Large intestine (tissue), 3 donors: Measurements from ENCODE around the gene CEL. TPM values are rescaled to one million over a fixed set of nuclear protein-coding genes. Genes with fewer than 3 reads are reported as not detected.
"Not testable (repeated sequence)": the region's sequence is repeated elsewhere in the genome, so short reads cannot be mapped to it uniquely, and the experiment has no call there.

Experiments used
- DNase-seq, 2 donors: peaks; one replicate each; pipeline versions ENCODE4 v3.0.0 to v3.0.0-alpha.2; 2013
- H3K27ac ChIP-seq: one replicate; pipeline ENCODE4 v1.5.1; 2013; ENCODE audit warnings: low read length
- H3K27me3 ChIP-seq: 2 replicates; pipeline ENCODE4 v1.6.1; 2013; ENCODE audit warnings: low read length; ENCODE audit not compliant: control insufficient read depth, insufficient read depth
- H3K36me3 ChIP-seq: 2 replicates; pipeline ENCODE4 v1.6.1; 2013; ENCODE audit warnings: low read length; ENCODE audit not compliant: control insufficient read depth, insufficient read depth
- H3K4me1 ChIP-seq: one replicate; pipeline ENCODE4 v1.6.1; 2013; ENCODE audit warnings: low read length; ENCODE audit not compliant: control insufficient read depth, insufficient read depth
- H3K4me3 ChIP-seq: one replicate; pipeline ENCODE4 v1.5.1; 2013; ENCODE audit warnings: low read length
- H3K9me3 ChIP-seq: one replicate; pipeline ENCODE4 v1.6.1; 2013; ENCODE audit warnings: mild to moderate bottlenecking, low read depth, low read length, moderate library complexity; ENCODE audit not compliant: control insufficient read depth
- WGBS: methylation state at CpG from one replicate; pipeline ENCODE4 v1.1.5; 2013; ENCODE audit warnings: low lambda C conversion rate; ENCODE audit not compliant: insufficient coverage; 5-methylcytosine and 5-hydroxymethylcytosine counted together
- polyA plus RNA-seq: library from polyadenylated mRNA; unstranded; fragments of 120-200 nt; gene quantifications from one replicate; pipeline ENCODE4 v1.2.1, GENCODE V29; 2013

The CEL gene
- polyA plus RNA-seq, 1 donor, result 268 TPM

- Histone ChIP-seq H3K4me1 (peaks cover 32% of the 10 kb centered on the region), H3K36me3 (peaks cover 26% of the 10 kb centered on the region)
- DNase-seq, H3K9me3 ChIP-seq, H3K27ac ChIP-seq, H3K4me3 ChIP-seq, H3K27me3 ChIP-seq: not testable (repeated sequence)
- WGBS, result no CpG with 5 or more reads among the region's 8 CpGs
Measured at GRCh38 chr9:133062569-133062968, 788 bp downstream of the CEL start.

- no peaks in the 10 kb centered on the region for H3K27me3 ChIP-seq
- peaks cover 24% of the 10 kb centered on the region for H3K36me3 ChIP-seq
- no peak overlapping the region for H3K4me3 ChIP-seq
- no peak for DNase-seq
- H3K4me1 ChIP-seq, result peaks cover 31% of the 10 kb centered on the region
- no CpG with 5 or more reads among the region's 8 CpGs for WGBS
- no peaks in the 10 kb centered on the region for H3K9me3 ChIP-seq
- H3K27ac ChIP-seq, result no peak overlapping the region
Measured at GRCh38 chr9:133063159-133063499, 1.3 kb downstream of the CEL start.

- no peak for DNase-seq
- Histone ChIP-seq H3K36me3 (peaks cover 23% of the 10 kb centered on the region), H3K4me3 (no peak overlapping the region), H3K27me3 (no peaks in the 10 kb centered on the region), H3K27ac (no peak overlapping the region), H3K4me1 (peaks cover 26% of the 10 kb centered on the region), H3K9me3 (no peaks in the 10 kb centered on the region)
- no CpG with 5 or more reads among the region's 14 CpGs for WGBS
Measured at GRCh38 chr9:133063500-133064231, 1.9 kb downstream of the CEL start.

- H3K27ac ChIP-seq, result no peak overlapping the region
- WGBS, result no CpG with 5 or more reads among the region's 30 CpGs
- H3K36me3 ChIP-seq, result peaks cover 23% of the 10 kb centered on the region
- H3K9me3 ChIP-seq, result no peaks in the 10 kb centered on the region
- no peak overlapping the region for H3K4me3 ChIP-seq
- DNase-seq, result no peak
- no peaks in the 10 kb centered on the region for H3K27me3 ChIP-seq
- peaks cover 21% of the 10 kb centered on the region for H3K4me1 ChIP-seq
Measured at GRCh38 chr9:133064241-133065069, 2.7 kb downstream of the CEL start.

GRCh38 chr9:133065070-133065388, 3.2 kb downstream of the CEL start:
- Histone ChIP-seq H3K4me3 (no peak overlapping the region), H3K36me3 (peaks cover 23% of the 10 kb centered on the region), H3K4me1 (peaks cover 16% of the 10 kb centered on the region), H3K27ac (no peak overlapping the region), H3K27me3 (no peaks in the 10 kb centered on the region), H3K9me3 (no peaks in the 10 kb centered on the region)
- no CpG with 5 or more reads among the region's 17 CpGs for WGBS
- no peak for DNase-seq

GRCh38 chr9:133066181-133066983, 4.6 kb downstream of the CEL start:
- Histone ChIP-seq H3K27me3 (no peaks in the 10 kb centered on the region), H3K4me3 (no peak overlapping the region), H3K9me3 (no peaks in the 10 kb centered on the region), H3K27ac (no peak overlapping the region), H3K4me1 (peaks cover 6% of the 10 kb centered on the region), H3K36me3 (peaks cover 23% of the 10 kb centered on the region)
- no peak for DNase-seq
- WGBS, result no CpG with 5 or more reads among the region's 25 CpGs

- Histone ChIP-seq H3K27ac (no peak overlapping the region), H3K27me3 (no peaks in the 10 kb centered on the region), H3K9me3 (no peaks in the 10 kb centered on the region), H3K4me3 (no peak overlapping the region), H3K4me1 (peaks cover 3% of the 10 kb centered on the region), H3K36me3 (peaks cover 27% of the 10 kb centered on the region)
- no CpG with 5 or more reads among the region's 11 CpGs for WGBS
- no peak for DNase-seq
Measured at GRCh38 chr9:133067006-133067405, 5.2 kb downstream of the CEL start.

- Histone ChIP-seq H3K9me3 (no peaks in the 10 kb centered on the region), H3K36me3 (peaks cover 27% of the 10 kb centered on the region), H3K27ac (no peak overlapping the region), H3K27me3 (no peaks in the 10 kb centered on the region), H3K4me1 (no peaks in the 10 kb centered on the region), H3K4me3 (no peak overlapping the region)
- DNase-seq, result no peak
- WGBS, result 100% methylated on average over 1 of the region's 11 CpGs
Measured at GRCh38 chr9:133067813-133068212, 6.0 kb downstream of the CEL start.

- not testable (repeated sequence) for DNase-seq, H3K27ac ChIP-seq, H3K9me3 ChIP-seq, H3K4me3 ChIP-seq, H3K4me1 ChIP-seq, H3K27me3 ChIP-seq
- H3K36me3 ChIP-seq, result peaks cover 27% of the 10 kb centered on the region
- no CpG with 5 or more reads among the region's 15 CpGs for WGBS
Measured at GRCh38 chr9:133068431-133068830, 6.7 kb downstream of the CEL start.

- H3K4me3 ChIP-seq, H3K27ac ChIP-seq, H3K9me3 ChIP-seq, DNase-seq, H3K27me3 ChIP-seq: not testable (repeated sequence)
- WGBS, result no CpG with 5 or more reads among the region's 17 CpGs
- Histone ChIP-seq H3K36me3 (peaks cover 21% of the 10 kb centered on the region), H3K4me1 (peaks cover 12% of the 10 kb centered on the region)
Measured at GRCh38 chr9:133070500-133070961, 8.8 kb downstream of the CEL start.
